Activated CD8-positive, alpha-beta T cell treated with anti-CD3 and anti-CD28 coated beads for 36 hours (primary cell): ENCODE measurements around the gene RLN3. TPM values are rescaled to one million over a fixed set of nuclear protein-coding genes. Genes with fewer than 3 reads are reported as not detected.
A peak's percentile ranks its signal among the peaks of the same experiment; 100 is the strongest.

ENCODE experiments used
- ATAC-seq: fragments of 200-7000 bp; cut with Tn5 transposase; one replicate; pipeline ENCODE4 v1.10.0; 2021; ENCODE audit warnings: mild to moderate bottlenecking, moderate library complexity
- CTCF ChIA-PET: fragments of 350-600 bp; sonication (Branson Sonifier 250); formaldehyde crosslinking; loops from one replicate; lab custom pipeline; 2021; ENCODE audit warnings: antibody characterized with exemption; lab: Charles Lee
- POLR2A ChIA-PET: fragments of 350-600 bp; sonication (Branson Sonifier 250); formaldehyde crosslinking; loops from one replicate; lab custom pipeline; 2021; ENCODE audit warnings: antibody characterized with exemption; lab: Charles Lee
- DNase-seq: peaks from one replicate; pipeline ENCODE4 v3.0.0-alpha.2; 2020
- H3K27ac Mint-ChIP-seq: one replicate; pipeline ENCODE4 v1.8.0; 2021; ENCODE audit warnings: mild to moderate bottlenecking, mixed read lengths
- H3K27me3 Mint-ChIP-seq: one replicate; pipeline ENCODE4 v1.8.0; 2021; ENCODE audit warnings: mixed read lengths
- H3K36me3 Mint-ChIP-seq: one replicate; pipeline ENCODE4 v1.8.0; 2021; ENCODE audit warnings: low read depth, mixed read lengths
- H3K4me1 Mint-ChIP-seq: one replicate; pipeline ENCODE4 v1.8.0; 2021; ENCODE audit warnings: low read depth, mixed read lengths
- H3K4me3 Mint-ChIP-seq: one replicate; pipeline ENCODE4 v1.8.0; 2021; ENCODE audit warnings: mild to moderate bottlenecking, moderate library complexity, mixed read lengths
- H3K9me3 Mint-ChIP-seq: one replicate; pipeline ENCODE4 v1.8.0; 2021; ENCODE audit warnings: mixed read lengths
- CTCF ChIP-seq: fragments of 200-600 bp; IDR thresholded peaks from one replicate; pipeline ENCODE4 v1.8.0; 2022; ENCODE audit warnings: antibody characterized with exemption, mild to moderate bottlenecking
- intact Hi-C: fragments of 100-400 bp; cut with micrococcal nuclease; formaldehyde crosslinking; loops from one replicate; pipeline ENCODE4 v1.10.0; 2022
- total RNA-seq, 2 experiments: library from RNA; stranded (reverse); gene quantifications; one replicate each; pipeline ENCODE4 v1.2.3, GENCODE V29; 2021

RLN3 gene
- total RNA-seq, 2 experiments from 2014 or later = not detected

GRCh38 chr19:14056741-14057356, 28.9 kb downstream of the RLN3 start:
- ATAC-seq (no peak), DNase-seq (no peak)
- TF ChIP-seq CTCF = no peak
- intact Hi-C loops = no loop called here
- no peak overlapping the region for H3K27ac Mint-ChIP-seq
- ChIA-PET CTCF (interaction anchor here (1.1 to 7.0 kb wide), 5 partner anchors 8 to 177 kb away, joined by 3 to 86 read pairs (median 24); partner anchors contain the start of gene MISP3), POLR2A (interaction anchor here (0.6 to 0.7 kb wide), 3 partner anchors 69 to 338 kb away, joined by 3 read pairs; no protein-coding TSS in a partner anchor)
- H3K4me1 Mint-ChIP-seq = peaks cover 16% of the 10 kb centered on the region
- no peaks in the 10 kb centered on the region for H3K9me3 Mint-ChIP-seq
- H3K4me3 Mint-ChIP-seq = no peak overlapping the region
- peaks cover 37% of the 10 kb centered on the region for H3K27me3 Mint-ChIP-seq
- H3K36me3 Mint-ChIP-seq = peaks cover 11% of the 10 kb centered on the region

GRCh38 chr19:14058182-14059092, 30.5 kb downstream of the RLN3 start:
- Mint-ChIP-seq H3K9me3 (no peaks in the 10 kb centered on the region), H3K4me3 (no peak overlapping the region), H3K27me3 (peaks cover 37% of the 10 kb centered on the region), H3K36me3 (no peaks in the 10 kb centered on the region), H3K27ac (no peak overlapping the region), H3K4me1 (peaks cover 16% of the 10 kb centered on the region)
- ATAC-seq (no peak), DNase-seq (no peak)
- TF ChIP-seq CTCF = no peak
- CTCF ChIA-PET = interaction anchor here (0.5 to 7.0 kb wide), 42 partner anchors 10 to 449 kb away, joined by 3 to 86 read pairs (median 4); partner anchors contain the start of genes ASF1B, DCAF15, IL27RA and MISP3
- POLR2A ChIA-PET = interaction anchor here (1.2 kb wide), 1 partner anchor 13 kb away, joined by 3 read pairs; no protein-coding TSS in a partner anchor
- intact Hi-C loops = no loop called here

GRCh38 chr19:14059093-14059480, 31.1 kb downstream of the RLN3 start:
- intact Hi-C loops = no loop called here
- no peaks in the 10 kb centered on the region for H3K9me3 Mint-ChIP-seq
- H3K27me3 Mint-ChIP-seq = peaks cover 37% of the 10 kb centered on the region
- TF ChIP-seq CTCF = peak; percentile 91
- no peak overlapping the region for H3K4me3 Mint-ChIP-seq
- CTCF ChIA-PET = interaction anchor here (0.5 to 7.0 kb wide), 45 partner anchors 10 to 448 kb away, joined by 3 to 86 read pairs (median 4); partner anchors contain the start of genes ASF1B, IL27RA, MISP3 and NANOS3
- ATAC-seq (peak; percentile 77), DNase-seq (peak; percentile 77)
- H3K27ac Mint-ChIP-seq = no peak overlapping the region
- POLR2A ChIA-PET = interaction anchor here (1.2 to 1.9 kb wide), 2 partner anchors 12 to 28 kb away, joined by 3 to 6 read pairs; partner anchors contain the start of gene IL27RA
- peaks cover 16% of the 10 kb centered on the region for H3K4me1 Mint-ChIP-seq
- H3K36me3 Mint-ChIP-seq = no peaks in the 10 kb centered on the region

- no peak for TF ChIP-seq CTCF
- Mint-ChIP-seq H3K36me3 (no peaks in the 10 kb centered on the region), H3K9me3 (no peaks in the 10 kb centered on the region), H3K27me3 (peaks cover 37% of the 10 kb centered on the region), H3K4me1 (peaks cover 16% of the 10 kb centered on the region), H3K27ac (no peak overlapping the region), H3K4me3 (no peak overlapping the region)
- DNase-seq (no peak), ATAC-seq (no peak)
- CTCF ChIA-PET = interaction anchor here (0.6 to 7.0 kb wide), 34 partner anchors 11 to 223 kb away, joined by 3 to 86 read pairs (median 5); partner anchors contain the start of genes ASF1B, IL27RA, MISP3 and NANOS3
- POLR2A ChIA-PET = interaction anchor here (1.2 to 1.9 kb wide), 3 partner anchors 12 to 193 kb away, joined by 3 to 6 read pairs (median 3); partner anchors contain the start of gene IL27RA
- intact Hi-C loops = no loop called here
These were observed 31.8 kb downstream of the RLN3 start for GRCh38 chr19:14059652-14060155.
